Stromal cell of bone marrow (primary cell): ENCODE data around the gene HIPK2.

ENCODE experiments used
- DNase-seq: peaks from one replicate; pipeline ENCODE4 v3.0.0-alpha.2; 2012; ENCODE audit warnings: low read depth

The HIPK2 gene

GRCh38 chr7:139693651-139694388, 84.0 kb downstream of the HIPK2 start:
- no peak for DNase-seq

GRCh38 chr7:139692723-139693122, 85.1 kb downstream of the HIPK2 start:
- no peak for DNase-seq

GRCh38 chr7:139691253-139691781, 86.5 kb downstream of the HIPK2 start:
- DNase-seq: no peak

- no peak for DNase-seq
Observed at GRCh38 chr7:139687980-139688632, 89.7 kb downstream of the HIPK2 start.

GRCh38 chr7:139687211-139687954, 90.4 kb downstream of the HIPK2 start:
- no peak for DNase-seq

GRCh38 chr7:139683137-139683921, 94.5 kb downstream of the HIPK2 start:
- DNase-seq: no peak

- peak; percentile 71 for DNase-seq
Observed at GRCh38 chr7:139682136-139683013, 95.4 kb downstream of the HIPK2 start.

- DNase-seq: no peak
Observed at GRCh38 chr7:139681812-139682135, 96.0 kb downstream of the HIPK2 start.

GRCh38 chr7:139681463-139681755, 96.4 kb downstream of the HIPK2 start:
- DNase-seq: no peak

GRCh38 chr7:139680676-139681462, 96.9 kb downstream of the HIPK2 start:
- DNase-seq: peak; percentile 97

- no peak for DNase-seq
Observed at GRCh38 chr7:139679731-139680594, 97.8 kb downstream of the HIPK2 start.

GRCh38 chr7:139676390-139676789, 101.4 kb downstream of the HIPK2 start:
- DNase-seq: no peak

- no peak for DNase-seq
Observed at GRCh38 chr7:139675127-139676125, 102.4 kb downstream of the HIPK2 start.

GRCh38 chr7:139674752-139675126, 103.1 kb downstream of the HIPK2 start:
- no peak for DNase-seq

GRCh38 chr7:139674341-139674740, 103.5 kb downstream of the HIPK2 start:
- no peak for DNase-seq

GRCh38 chr7:139673762-139674161, 104.0 kb downstream of the HIPK2 start:
- DNase-seq: no peak

- no peak for DNase-seq
Observed at GRCh38 chr7:139673230-139673629, 104.6 kb downstream of the HIPK2 start.

- DNase-seq: no peak
Observed at GRCh38 chr7:139671967-139672366, 105.8 kb downstream of the HIPK2 start.
